Colonic mucosa (tissue), 4 donors: ENCODE results near the gene TNS3. TPM values are rescaled to one million over a fixed set of nuclear protein-coding genes. Genes with fewer than 3 reads are reported as not detected.

ENCODE experiments used
- DNase-seq: peaks from one replicate; pipeline ENCODE4 v3.0.0-alpha.2; 2020
- H3K27ac ChIP-seq: fragments of 200-600 bp; one replicate; pipeline ENCODE4 v1.8.0; 2021
- H3K27me3 ChIP-seq: fragments of 200-600 bp; one replicate; pipeline ENCODE4 v1.8.0; 2021
- H3K36me3 ChIP-seq: fragments of 200-600 bp; one replicate; pipeline ENCODE4 v1.8.0; 2021
- H3K4me1 ChIP-seq: fragments of 200-600 bp; one replicate; pipeline ENCODE4 v1.8.0; 2021; ENCODE audit warnings: mild to moderate bottlenecking
- H3K4me3 ChIP-seq: fragments of 200-600 bp; one replicate; pipeline ENCODE4 v1.8.0; 2021
- H3K9ac ChIP-seq, 2 donors: one replicate each; pipeline ENCODE4 v1.7.0; 2013; ENCODE audit warnings: control low read depth in 2 of 2, low read depth in 2 of 2, low read length in 2 of 2
- H3K9me3 ChIP-seq: fragments of 200-600 bp; one replicate; pipeline ENCODE4 v1.8.0; 2021
- CTCF ChIP-seq: fragments of 200-600 bp; IDR thresholded peaks from one replicate; pipeline ENCODE4 v1.8.0; 2022; ENCODE audit warnings: antibody characterized with exemption, mild to moderate bottlenecking
- intact Hi-C: fragments of 100-400 bp; cut with DNase I; formaldehyde crosslinking; loops from one replicate; pipeline ENCODE4 v1.14.1; 2022
- total RNA-seq, 2 donors: library from RNA; stranded (reverse); fragmentation: NEBNext Ultra II Directional in 1 of 2; extraction: Animal tissue kit (Norgen Biotek cat#: 25700) in 1 of 2; gene quantifications; one replicate each; pipeline ENCODE4 v1.2.1, GENCODE V29; 2021
- donor health status: healthy.
- donor health status: DM: no; HTN: no; CAD: no.
- donor health status: DM: no; HTN: no; CAD: no.

The TNS3 gene
- total RNA-seq, 2 donors from 2014 or later, result 41.1 to 58.2 TPM

- no peak for TF ChIP-seq CTCF
- H3K4me3 ChIP-seq, result no peak overlapping the region
- DNase-seq, result no peak
- no peaks in the 10 kb centered on the region for H3K36me3 ChIP-seq
- H3K9me3 ChIP-seq, result no peaks in the 10 kb centered on the region
- no peak overlapping the region for H3K9ac ChIP-seq
- intact Hi-C loops, result no loop called here
- H3K27ac ChIP-seq, result no peak overlapping the region
- no peaks in the 10 kb centered on the region for H3K4me1 ChIP-seq
- H3K27me3 ChIP-seq, result no peaks in the 10 kb centered on the region
Measured at GRCh38 chr7:47548546-47548945, 33.4 kb downstream of the TNS3 start.

- no peak overlapping the region for H3K27ac ChIP-seq
- H3K9ac ChIP-seq, result no peak overlapping the region
- intact Hi-C loops, result no loop called here
Measured at GRCh38 chr7:47546733-47547494, 35.0 kb downstream of the TNS3 start.

GRCh38 chr7:47546171-47546570 lies 35.7 kb downstream of the TNS3 start:
- H3K27me3 ChIP-seq, result no peaks in the 10 kb centered on the region
- intact Hi-C loops, result no loop called here
- no peaks in the 10 kb centered on the region for H3K4me1 ChIP-seq
- no peak for TF ChIP-seq CTCF
- DNase-seq, result no peak
- no peaks in the 10 kb centered on the region for H3K36me3 ChIP-seq
- no peak overlapping the region for H3K4me3 ChIP-seq
- no peak overlapping the region for H3K27ac ChIP-seq
- peak overlapping the region in 1 of 2 donors; percentile 10 for H3K9ac ChIP-seq
- H3K9me3 ChIP-seq, result no peaks in the 10 kb centered on the region

More at GRCh38 chr7:47546733-47547494, 35.0 kb downstream of the TNS3 start:
- DNase-seq, result peak; percentile 91
- no peak for TF ChIP-seq CTCF
- H3K27me3 ChIP-seq, result no peaks in the 10 kb centered on the region
- no peak overlapping the region for H3K4me3 ChIP-seq
- no peaks in the 10 kb centered on the region for H3K4me1 ChIP-seq
- H3K36me3 ChIP-seq, result no peaks in the 10 kb centered on the region
- no peaks in the 10 kb centered on the region for H3K9me3 ChIP-seq

GRCh38 chr7:47544416-47544815 lies 37.5 kb downstream of the TNS3 start:
- TF ChIP-seq CTCF, result no peak
- Histone ChIP-seq H3K9ac (no peak overlapping the region), H3K27ac (no peak overlapping the region), H3K36me3 (no peaks in the 10 kb centered on the region), H3K4me1 (no peaks in the 10 kb centered on the region), H3K9me3 (no peaks in the 10 kb centered on the region), H3K4me3 (no peak overlapping the region), H3K27me3 (no peaks in the 10 kb centered on the region)
- intact Hi-C loops, result no loop called here
- DNase-seq, result no peak

- Histone ChIP-seq H3K27ac (no peak overlapping the region), H3K9ac (no peak overlapping the region), H3K4me3 (no peak overlapping the region), H3K9me3 (no peaks in the 10 kb centered on the region), H3K4me1 (no peaks in the 10 kb centered on the region), H3K27me3 (no peaks in the 10 kb centered on the region), H3K36me3 (no peaks in the 10 kb centered on the region)
- DNase-seq, result no peak
- intact Hi-C loops, result no loop called here
- no peak for TF ChIP-seq CTCF
Measured at GRCh38 chr7:47543714-47544113, 38.2 kb downstream of the TNS3 start.
